Measurements from ENCODE around the gene HOMER3. TPM values are rescaled to one million over a fixed set of nuclear protein-coding genes. Genes with fewer than 3 reads are reported as not detected.

Gene HOMER3
- total RNA-seq, 4 donors from 2014 or later, result 86.2 to 202 (median 113) TPM

- Histone ChIP-seq H3K27ac (no peak overlapping the region), H3K9me3 (no peaks in the 10 kb centered on the region), H3K4me1 (no peaks in the 10 kb centered on the region), H3K4me3 (no peak overlapping the region), H3K36me3 (no peaks in the 10 kb centered on the region), H3K27me3 (peaks cover 0 to 3% (median 0%) of the 10 kb centered on the region in 3 donors)
- DNase-seq (peak in 1 of 2 donors; percentile 18), ATAC-seq (no peak)
- TF ChIP-seq, protein P1, sequence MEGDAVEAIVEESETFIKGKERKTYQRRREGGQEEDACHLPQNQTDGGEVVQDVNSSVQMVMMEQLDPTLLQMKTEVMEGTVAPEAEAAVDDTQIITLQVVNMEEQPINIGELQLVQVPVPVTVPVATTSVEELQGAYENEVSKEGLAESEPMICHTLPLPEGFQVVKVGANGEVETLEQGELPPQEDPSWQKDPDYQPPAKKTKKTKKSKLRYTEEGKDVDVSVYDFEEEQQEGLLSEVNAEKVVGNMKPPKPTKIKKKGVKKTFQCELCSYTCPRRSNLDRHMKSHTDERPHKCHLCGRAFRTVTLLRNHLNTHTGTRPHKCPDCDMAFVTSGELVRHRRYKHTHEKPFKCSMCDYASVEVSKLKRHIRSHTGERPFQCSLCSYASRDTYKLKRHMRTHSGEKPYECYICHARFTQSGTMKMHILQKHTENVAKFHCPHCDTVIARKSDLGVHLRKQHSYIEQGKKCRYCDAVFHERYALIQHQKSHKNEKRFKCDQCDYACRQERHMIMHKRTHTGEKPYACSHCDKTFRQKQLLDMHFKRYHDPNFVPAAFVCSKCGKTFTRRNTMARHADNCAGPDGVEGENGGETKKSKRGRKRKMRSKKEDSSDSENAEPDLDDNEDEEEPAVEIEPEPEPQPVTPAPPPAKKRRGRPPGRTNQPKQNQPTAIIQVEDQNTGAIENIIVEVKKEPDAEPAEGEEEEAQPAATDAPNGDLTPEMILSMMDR (IDR thresholded peaks at IDR 0.05 in 4 of 5, conservative IDR thresholded peaks at IDR 0.05 in 1 of 5), result no peak
- TF ChIP-seq POLR2A (IDR thresholded peaks at IDR 0.05), result no peak
- in situ Hi-C loops (cut with MboI; ENCODE audit: low sequenced_read_pairs in 4 of 4) (no loop called here), intact Hi-C loops (cut with DNase I; ENCODE audit: low total_unique reads) (no loop called here)
These were observed 44.2 kb upstream of the HOMER3 start for GRCh38 chr19:18985257-18985656.

DNA sequence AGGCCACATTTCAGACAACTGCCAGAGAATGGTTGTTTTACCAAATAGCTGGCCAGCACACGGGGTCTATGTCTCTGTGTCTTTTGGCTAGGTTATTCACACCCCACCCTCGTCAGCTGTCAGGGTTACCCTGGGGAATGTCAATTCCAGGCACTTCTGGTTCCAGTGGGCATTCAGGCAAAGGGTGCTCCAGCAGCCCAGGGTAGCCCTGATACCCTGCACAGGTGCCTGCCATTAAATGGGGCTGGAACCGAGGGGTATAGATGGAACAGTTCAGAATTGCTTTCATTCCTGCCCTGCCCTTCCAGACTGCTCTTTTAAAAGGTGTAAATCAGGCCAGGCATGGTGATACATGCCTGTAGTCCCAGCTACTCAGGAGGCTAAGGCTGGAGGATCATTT, 43.2 kb upstream of the HOMER3 start:
- TF ChIP-seq POLR2A (IDR thresholded peaks at IDR 0.05), result no peak
- TF ChIP-seq, protein P1 (IDR thresholded peaks at IDR 0.05 in 4 of 5, conservative IDR thresholded peaks at IDR 0.05 in 1 of 5), result no peak
- Histone ChIP-seq H3K4me1 (no peaks in the 10 kb centered on the region), H3K27ac (no peak overlapping the region), H3K36me3 (no peaks in the 10 kb centered on the region), H3K9me3 (no peaks in the 10 kb centered on the region), H3K4me3 (no peak overlapping the region), H3K27me3 (peaks cover 0 to 3% (median 0%) of the 10 kb centered on the region in 3 donors)
- no peak for DNase-seq
- ATAC-seq, result no peak
- intact Hi-C loops (cut with DNase I; ENCODE audit: low total_unique reads), result no loop called here
- in situ Hi-C loops (cut with MboI; ENCODE audit: low sequenced_read_pairs in 4 of 4), result no loop called here

DNA sequence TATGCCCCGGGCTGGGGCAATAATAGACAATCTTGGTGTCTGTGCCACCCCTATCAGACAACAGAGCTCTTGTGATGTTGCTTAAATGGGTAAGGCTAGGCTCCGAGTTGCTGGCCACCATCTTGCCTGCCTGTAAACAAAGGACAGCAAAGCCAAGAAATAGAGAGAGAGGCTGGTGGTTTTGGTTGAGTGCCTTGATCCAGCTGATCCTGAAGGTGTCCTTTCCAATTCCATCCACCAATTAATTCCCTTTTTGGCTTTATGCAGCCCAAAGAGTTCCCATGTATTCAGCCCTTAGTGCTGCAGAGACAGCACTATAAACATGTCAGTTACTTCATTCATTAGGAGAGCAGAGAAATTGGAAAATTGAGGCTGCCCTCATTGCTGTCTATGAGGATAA, 41.7 kb upstream of the HOMER3 start:
- intact Hi-C loops (cut with DNase I; ENCODE audit: low total_unique reads), result no loop called here
- DNase-seq, result no peak
- ATAC-seq, result no peak
- TF ChIP-seq, protein P1 (IDR thresholded peaks at IDR 0.05 in 4 of 5, conservative IDR thresholded peaks at IDR 0.05 in 1 of 5), result no peak
- Histone ChIP-seq H3K36me3 (no peaks in the 10 kb centered on the region), H3K27me3 (peaks cover 0 to 3% (median 0%) of the 10 kb centered on the region in 3 donors), H3K4me1 (no peaks in the 10 kb centered on the region), H3K27ac (no peak overlapping the region), H3K9me3 (no peaks in the 10 kb centered on the region), H3K4me3 (no peak overlapping the region)
- in situ Hi-C loops (cut with MboI; ENCODE audit: low sequenced_read_pairs in 4 of 4), result no loop called here

- TF ChIP-seq, protein P1 (IDR thresholded peaks at IDR 0.05 in 4 of 5, conservative IDR thresholded peaks at IDR 0.05 in 1 of 5), result no peak
- no peak for TF ChIP-seq POLR2A (IDR thresholded peaks at IDR 0.05)
- Histone ChIP-seq H3K27me3 (peaks cover 0 to 3% (median 0%) of the 10 kb centered on the region in 3 donors), H3K27ac (no peak overlapping the region), H3K4me3 (no peak overlapping the region), H3K4me1 (no peaks in the 10 kb centered on the region), H3K9me3 (no peaks in the 10 kb centered on the region), H3K36me3 (no peaks in the 10 kb centered on the region)
- intact Hi-C loops (cut with DNase I; ENCODE audit: low total_unique reads), result no loop called here
- no peak for DNase-seq
- in situ Hi-C loops (cut with MboI; ENCODE audit: low sequenced_read_pairs in 4 of 4), result no loop called here
- no peak for ATAC-seq
These were observed 39.5 kb upstream of the HOMER3 start for GRCh38 chr19:18980432-18981020.

GRCh38 chr19:18978616-18979015, 37.6 kb upstream of the HOMER3 start:
- peaks cover 0 to 3% (median 0%) of the 10 kb centered on the region in 3 donors for H3K27me3 ChIP-seq
- no peak overlapping the region for H3K27ac ChIP-seq
- in situ Hi-C loops (cut with MboI; ENCODE audit: low sequenced_read_pairs in 4 of 4), result no loop called here
- TF ChIP-seq, protein P1 (IDR thresholded peaks at IDR 0.05 in 4 of 5, conservative IDR thresholded peaks at IDR 0.05 in 1 of 5), result no peak
- TF ChIP-seq POLR2A (IDR thresholded peaks at IDR 0.05), result no peak
- no peak overlapping the region for H3K4me3 ChIP-seq
- no peak for ATAC-seq
- no peaks in the 10 kb centered on the region for H3K9me3 ChIP-seq
- H3K4me1 ChIP-seq, result no peaks in the 10 kb centered on the region
- intact Hi-C loops (cut with DNase I; ENCODE audit: low total_unique reads), result no loop called here
- DNase-seq, result no peak
- no peaks in the 10 kb centered on the region for H3K36me3 ChIP-seq
